A549 treated with Hydrocortisone at 1 μM for 4 hours (cell line): ENCODE measurements around the gene TRDMT1. TPM values are rescaled to one million over a fixed set of nuclear protein-coding genes. Genes with fewer than 3 reads are reported as not detected.

Experiments used
- total RNA-seq: library from RNA; stranded (reverse); fragments of 200-300 nt; extraction: Qiagen RNA extraction; gene quantifications from 5 replicates; pipeline ENCODE4 v1.2.3, GENCODE V29; 2022

Gene TRDMT1
- total RNA-seq = 2.6 to 3.8 TPM (median 3.7 TPM) in 5 replicates

GRCh38 chr10:17200912-17201793 lies at the start of gene TRDMT1:
Gene TRDMT1, minus strand, starts transcription at chr10:17201672. Its CDS starts 38 bp downstream, at chr10:17201634.

GRCh38 chr10:17228091-17229015 lies 26.9 kb upstream of the TRDMT1 start, which contains the start of gene VIM:
Gene VIM, plus strand, starts transcription at chr10:17228241. Its CDS starts 1,182 bp downstream, at chr10:17229423.

GRCh38 chr10:17129741-17130140 lies 71.7 kb downstream of the TRDMT1 start, which contains the start of gene CUBN:
Gene CUBN, minus strand, starts transcription at chr10:17129811. Its CDS starts 46 bp downstream, at chr10:17129765.

Other genes starting within 250 kb of the TRDMT1 start
- gene CUBN, start 71.9 kb downstream of the TRDMT1 start, total RNA-seq = 0.06 to 0.10 TPM (median 0.08 TPM) in 5 replicates
- gene VIM, start 26.6 kb upstream of the TRDMT1 start, total RNA-seq = 1,596 to 1,715 TPM (median 1,648 TPM) in 5 replicates